Stimulated activated CD4-positive, alpha-beta T cell treated with anti-CD3 and anti-CD28 coated beads, Interleukin-15, amount 100 ng/mL, for 48 hours (primary cell): Measurements from ENCODE around the gene VAT1L.

ENCODE experiments used
- DNase-seq, 2 donors: peaks; one replicate each; pipeline ENCODE4 v3.0.0-alpha.2; 2020; ENCODE audit warnings: low read depth in 2 of 2

Gene VAT1L

GRCh38 chr16:77788181-77789084 lies at the start of gene VAT1L:
VAT1L (plus strand) TSS chr16:77788564; CDS start chr16:77788683, 119 bp downstream.
- no peak for DNase-seq

GRCh38 chr16:77738706-77739558 lies 49.4 kb upstream of the VAT1L start:
- no peak for DNase-seq

- DNase-seq, result no peak
Observed at GRCh38 chr16:77739559-77739892, 48.8 kb upstream of the VAT1L start.

GRCh38 chr16:77744141-77744540 lies 44.2 kb upstream of the VAT1L start:
- no peak for DNase-seq

- no peak for DNase-seq
Observed at GRCh38 chr16:77745972-77746371, 42.4 kb upstream of the VAT1L start.

GRCh38 chr16:77748421-77749005 lies 39.9 kb upstream of the VAT1L start:
- DNase-seq, result no peak

- no peak for DNase-seq
Observed at GRCh38 chr16:77749415-77749814, 38.9 kb upstream of the VAT1L start.

GRCh38 chr16:77758046-77758445 lies 30.3 kb upstream of the VAT1L start:
- no peak for DNase-seq

- no peak for DNase-seq
Observed at GRCh38 chr16:77758508-77758907, 29.9 kb upstream of the VAT1L start.

- no peak for DNase-seq
Observed at GRCh38 chr16:77759201-77759600, 29.2 kb upstream of the VAT1L start.

GRCh38 chr16:77759821-77760220 lies 28.5 kb upstream of the VAT1L start:
- no peak for DNase-seq

- no peak for DNase-seq
Observed at GRCh38 chr16:77760800-77761199, 27.6 kb upstream of the VAT1L start.

- DNase-seq, result no peak
Observed at GRCh38 chr16:77761204-77761603, 27.2 kb upstream of the VAT1L start.

GRCh38 chr16:77762262-77762661 lies 26.1 kb upstream of the VAT1L start:
- DNase-seq, result no peak

- no peak for DNase-seq
Observed at GRCh38 chr16:77763994-77764393, 24.4 kb upstream of the VAT1L start.

GRCh38 chr16:77767211-77767610 lies 21.2 kb upstream of the VAT1L start:
- no peak for DNase-seq

- DNase-seq, result no peak
Observed at GRCh38 chr16:77767826-77768225, 20.5 kb upstream of the VAT1L start.

GRCh38 chr16:77775911-77776909 lies 12.2 kb upstream of the VAT1L start:
- DNase-seq, result no peak

GRCh38 chr16:77777745-77778144 lies 10.6 kb upstream of the VAT1L start:
- DNase-seq, result no peak

GRCh38 chr16:77780378-77780837 lies 8.0 kb upstream of the VAT1L start:
- no peak for DNase-seq

GRCh38 chr16:77781091-77781490 lies 7.3 kb upstream of the VAT1L start:
- DNase-seq, result no peak
